ENCODE measurements around the gene EFNA5. TPM values are rescaled to one million over a fixed set of nuclear protein-coding genes. Genes with fewer than 3 reads are reported as not detected.

Gene EFNA5
- polyA plus RNA-seq, 1 donor (not counting 4 experiments of a cell fraction or from before 2014, with no cell fraction given): 4.8 TPM

DNA sequence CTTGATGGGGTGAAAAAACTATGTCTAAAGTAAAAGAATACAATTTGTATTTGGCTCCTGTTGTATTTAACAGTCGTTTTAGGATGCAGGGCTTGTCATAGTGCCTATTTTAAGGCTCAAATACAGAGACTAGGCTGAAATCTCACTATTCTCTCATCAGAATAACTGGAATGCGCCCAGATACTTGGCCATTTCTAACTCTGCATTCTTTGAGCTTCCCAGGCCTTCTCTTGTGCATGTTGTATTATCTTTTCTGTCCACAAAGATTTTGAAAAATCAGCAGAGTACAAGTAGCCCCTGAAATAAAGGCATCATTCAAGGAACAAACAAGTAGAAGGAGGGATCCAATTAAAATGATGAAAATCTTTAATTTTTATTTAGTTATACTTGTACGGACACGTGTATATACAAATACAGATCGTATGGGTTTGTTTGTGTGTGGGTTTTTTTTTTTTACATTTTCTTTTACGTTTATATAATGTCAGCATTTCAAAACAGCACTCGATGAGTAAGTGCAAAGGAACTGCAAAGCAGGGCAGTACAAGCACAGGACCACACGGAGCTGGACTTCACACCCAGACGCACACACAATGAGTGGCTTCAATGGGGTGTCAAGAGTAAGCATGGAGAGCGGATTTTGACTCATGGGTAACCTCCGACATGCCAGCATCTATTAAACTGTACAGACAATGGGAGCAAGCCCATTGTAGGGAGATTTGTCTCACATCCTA lies 294.0 kb downstream of the EFNA5 start:
- TF ChIP-seq, protein P1, sequence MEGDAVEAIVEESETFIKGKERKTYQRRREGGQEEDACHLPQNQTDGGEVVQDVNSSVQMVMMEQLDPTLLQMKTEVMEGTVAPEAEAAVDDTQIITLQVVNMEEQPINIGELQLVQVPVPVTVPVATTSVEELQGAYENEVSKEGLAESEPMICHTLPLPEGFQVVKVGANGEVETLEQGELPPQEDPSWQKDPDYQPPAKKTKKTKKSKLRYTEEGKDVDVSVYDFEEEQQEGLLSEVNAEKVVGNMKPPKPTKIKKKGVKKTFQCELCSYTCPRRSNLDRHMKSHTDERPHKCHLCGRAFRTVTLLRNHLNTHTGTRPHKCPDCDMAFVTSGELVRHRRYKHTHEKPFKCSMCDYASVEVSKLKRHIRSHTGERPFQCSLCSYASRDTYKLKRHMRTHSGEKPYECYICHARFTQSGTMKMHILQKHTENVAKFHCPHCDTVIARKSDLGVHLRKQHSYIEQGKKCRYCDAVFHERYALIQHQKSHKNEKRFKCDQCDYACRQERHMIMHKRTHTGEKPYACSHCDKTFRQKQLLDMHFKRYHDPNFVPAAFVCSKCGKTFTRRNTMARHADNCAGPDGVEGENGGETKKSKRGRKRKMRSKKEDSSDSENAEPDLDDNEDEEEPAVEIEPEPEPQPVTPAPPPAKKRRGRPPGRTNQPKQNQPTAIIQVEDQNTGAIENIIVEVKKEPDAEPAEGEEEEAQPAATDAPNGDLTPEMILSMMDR (optimal IDR thresholded peaks at IDR 0.05 in 1 of 3, IDR thresholded peaks at IDR 0.05 in 1 of 3, conservative IDR thresholded peaks at IDR 0.05 in 1 of 3; ENCODE audit: extremely low read depth in 1 of 3, insufficient read depth in 2 of 3, low read length in 3 of 3): no peak
- no peak for TF ChIP-seq EZH2 (IDR thresholded peaks at IDR 0.05; ENCODE audit: low read length)
- FAIRE-seq (no peak), DNase-seq (ENCODE audit: low read depth, low spot score) (no peak)
- Histone ChIP-seq H3K79me2 (ENCODE audit: control insufficient read depth, insufficient read depth, low read length) (no peaks in the 10 kb centered on the region), H3K4me1 (ENCODE audit: control insufficient read depth, extremely low read depth, insufficient read depth, low read length) (peaks cover 11% of the 10 kb centered on the region), H3K9ac (ENCODE audit: control insufficient read depth, extremely low read depth, insufficient read depth, low read length) (no peak overlapping the region), H3K4me3 (ENCODE audit: control insufficient read depth in 2 of 3, extremely low read depth in 1 of 3, insufficient read depth in 2 of 3, low read depth in 1 of 3, low read length in 3 of 3) (no peak overlapping the region), H3K4me2 (ENCODE audit: control insufficient read depth, extremely low read depth, insufficient read depth, low read depth, low read length) (no peak overlapping the region), H3K9me3 (ENCODE audit: control insufficient read depth, low read depth, low read length) (no peaks in the 10 kb centered on the region), H3K9me1 (ENCODE audit: control insufficient read depth, extremely low read depth, insufficient read depth, low read length) (no peaks in the 10 kb centered on the region), H4K20me1 (ENCODE audit: control insufficient read depth, extremely low read depth, insufficient read depth, low read length) (no peaks in the 10 kb centered on the region), H3K27me3 (ENCODE audit: control insufficient read depth, extremely low read depth, insufficient read depth, low read length) (no peaks in the 10 kb centered on the region), H2AFZ (ENCODE audit: control insufficient read depth, low read length) (no peak overlapping the region), H3K27ac (ENCODE audit: control insufficient read depth, insufficient read depth, low read length) (no peak overlapping the region), H3K36me3 (ENCODE audit: control insufficient read depth in 2 of 2, extremely low read depth in 1 of 2, insufficient read depth in 2 of 2, low read length in 2 of 2) (no peaks in the 10 kb centered on the region)
- dilution Hi-C loops (cut with MboI; ENCODE audit: extremely low pct_ligation_motif_present, low sequenced_read_pairs): no loop called here

DNA sequence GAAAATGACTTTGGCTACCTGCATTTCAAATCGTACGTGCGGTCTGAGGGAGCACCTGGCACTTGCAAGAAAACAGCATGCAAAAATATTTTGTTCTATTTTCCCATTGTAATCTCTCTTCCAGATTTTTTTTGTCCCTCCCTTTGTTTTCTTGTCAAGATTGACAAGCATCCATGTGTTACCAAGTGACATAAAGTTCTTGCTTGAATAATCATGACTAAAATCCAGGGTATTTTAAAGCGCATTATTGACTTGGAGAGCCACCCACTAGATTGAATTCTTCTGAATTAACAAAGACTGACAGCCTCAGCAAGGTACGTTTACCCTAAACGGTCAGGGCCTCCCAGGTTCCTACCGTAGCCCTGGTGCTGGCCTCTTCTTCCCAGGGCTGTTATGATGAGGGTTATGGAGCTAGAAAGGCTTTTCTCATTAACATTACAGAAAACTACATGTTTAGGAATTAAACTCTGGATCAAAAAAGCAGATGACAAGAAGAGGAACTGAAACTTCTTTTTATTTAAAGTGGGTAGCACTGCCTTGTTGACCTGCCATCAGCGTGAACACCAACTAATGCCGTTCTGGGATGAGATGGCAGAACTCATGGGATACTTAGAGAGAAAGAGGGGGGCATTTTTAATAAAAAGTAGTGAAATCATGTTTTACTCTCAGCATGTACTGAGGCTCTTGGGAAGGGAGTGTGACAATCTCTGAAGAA lies 297.0 kb downstream of the EFNA5 start:
- dilution Hi-C loops (cut with MboI; ENCODE audit: extremely low pct_ligation_motif_present, low sequenced_read_pairs): no loop called here
- DNase-seq (ENCODE audit: low read depth, low spot score) (no peak), FAIRE-seq (peak; percentile 13)
- H3K4me3 ChIP-seq (ENCODE audit: control insufficient read depth in 2 of 3, extremely low read depth in 1 of 3, insufficient read depth in 2 of 3, low read depth in 1 of 3, low read length in 3 of 3): no peak overlapping the region
- no peaks in the 10 kb centered on the region for H3K9me3 ChIP-seq (ENCODE audit: control insufficient read depth, low read depth, low read length)
- no peaks in the 10 kb centered on the region for H3K27me3 ChIP-seq (ENCODE audit: control insufficient read depth, extremely low read depth, insufficient read depth, low read length)
- H4K20me1 ChIP-seq (ENCODE audit: control insufficient read depth, extremely low read depth, insufficient read depth, low read length): no peaks in the 10 kb centered on the region
- H3K36me3 ChIP-seq (ENCODE audit: control insufficient read depth in 2 of 2, extremely low read depth in 1 of 2, insufficient read depth in 2 of 2, low read length in 2 of 2): no peaks in the 10 kb centered on the region
- H3K4me2 ChIP-seq (ENCODE audit: control insufficient read depth, extremely low read depth, insufficient read depth, low read depth, low read length): no peak overlapping the region
- no peak overlapping the region for H2AFZ ChIP-seq (ENCODE audit: control insufficient read depth, low read length)
- H3K9ac ChIP-seq (ENCODE audit: control insufficient read depth, extremely low read depth, insufficient read depth, low read length): no peak overlapping the region
- peaks cover 11% of the 10 kb centered on the region for H3K4me1 ChIP-seq (ENCODE audit: control insufficient read depth, extremely low read depth, insufficient read depth, low read length)
- H3K27ac ChIP-seq (ENCODE audit: control insufficient read depth, insufficient read depth, low read length): no peak overlapping the region
- no peaks in the 10 kb centered on the region for H3K9me1 ChIP-seq (ENCODE audit: control insufficient read depth, extremely low read depth, insufficient read depth, low read length)
- TF ChIP-seq, protein P1 (optimal IDR thresholded peaks at IDR 0.05 in 1 of 3, IDR thresholded peaks at IDR 0.05 in 1 of 3, conservative IDR thresholded peaks at IDR 0.05 in 1 of 3; ENCODE audit: extremely low read depth in 1 of 3, insufficient read depth in 2 of 3, low read length in 3 of 3): no peak
- no peak for TF ChIP-seq EZH2 (IDR thresholded peaks at IDR 0.05; ENCODE audit: low read length)
- H3K79me2 ChIP-seq (ENCODE audit: control insufficient read depth, insufficient read depth, low read length): no peaks in the 10 kb centered on the region

Data from keratinocyte (primary cell).